HG03095 (cell line): ENCODE data around the gene KLF16.

Source experiments
- ATAC-seq: cut with Tn5 transposase; IDR thresholded peaks from one replicate; pipeline ENCODE4 v1.9.1; 2021; ENCODE audit warnings: moderate library complexity; ENCODE audit not compliant: unreplicated experiment

The KLF16 gene

GRCh38 chr19:1843646-1844394 lies 19.6 kb downstream of the KLF16 start:
- no peak for ATAC-seq

DNA sequence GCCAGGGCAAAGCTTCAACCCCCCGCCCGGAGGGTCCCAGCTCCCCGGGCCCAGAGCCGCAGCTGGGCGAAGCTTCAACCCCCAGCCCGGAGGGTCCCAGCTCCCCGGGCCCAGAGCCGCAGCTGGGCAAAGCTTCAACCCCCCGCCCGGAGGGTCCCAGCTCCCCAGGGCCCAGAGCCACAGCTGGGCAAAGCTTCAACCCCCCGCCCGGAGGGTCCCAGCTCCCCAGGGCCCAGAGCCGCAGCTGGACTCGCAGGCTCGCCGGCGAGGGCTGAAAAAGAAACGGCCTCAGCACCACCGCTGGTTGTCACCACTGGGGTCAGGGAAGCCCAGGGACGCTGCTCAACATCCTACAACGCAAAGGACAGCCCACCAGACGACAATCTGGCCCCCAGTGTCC lies 20.3 kb downstream of the KLF16 start:
- no peak for ATAC-seq

- ATAC-seq: no peak
These were observed 22.0 kb downstream of the KLF16 start for GRCh38 chr19:1841209-1841924.

DNA sequence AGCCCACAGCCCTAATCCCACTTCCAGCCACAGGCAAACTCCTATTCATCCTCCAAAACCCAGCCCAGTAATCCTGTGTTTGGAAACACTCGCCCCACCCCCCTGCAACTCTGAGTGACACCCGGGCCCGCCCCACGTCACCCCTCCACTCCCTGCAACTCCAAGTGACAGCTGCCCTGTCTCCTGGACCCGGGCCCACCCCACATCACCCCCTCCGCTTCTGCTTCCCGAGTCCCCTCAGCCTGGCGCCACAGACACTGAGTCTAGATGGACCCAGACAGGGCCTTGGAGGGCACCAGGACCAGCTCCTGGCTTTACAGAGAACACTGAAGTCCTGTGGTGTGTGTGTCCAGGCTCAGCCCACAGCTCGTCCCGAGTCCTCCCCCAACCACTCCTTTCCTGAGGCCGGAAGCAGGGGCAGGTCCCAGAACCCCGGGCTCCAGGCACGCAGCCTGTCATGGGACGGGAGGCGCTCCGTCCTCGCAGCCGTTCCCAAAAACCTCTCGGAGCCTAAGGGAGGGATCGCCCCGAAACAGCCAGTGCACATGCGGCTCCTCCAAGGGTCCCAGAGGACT lies 22.8 kb downstream of the KLF16 start:
- ATAC-seq: no peak

DNA sequence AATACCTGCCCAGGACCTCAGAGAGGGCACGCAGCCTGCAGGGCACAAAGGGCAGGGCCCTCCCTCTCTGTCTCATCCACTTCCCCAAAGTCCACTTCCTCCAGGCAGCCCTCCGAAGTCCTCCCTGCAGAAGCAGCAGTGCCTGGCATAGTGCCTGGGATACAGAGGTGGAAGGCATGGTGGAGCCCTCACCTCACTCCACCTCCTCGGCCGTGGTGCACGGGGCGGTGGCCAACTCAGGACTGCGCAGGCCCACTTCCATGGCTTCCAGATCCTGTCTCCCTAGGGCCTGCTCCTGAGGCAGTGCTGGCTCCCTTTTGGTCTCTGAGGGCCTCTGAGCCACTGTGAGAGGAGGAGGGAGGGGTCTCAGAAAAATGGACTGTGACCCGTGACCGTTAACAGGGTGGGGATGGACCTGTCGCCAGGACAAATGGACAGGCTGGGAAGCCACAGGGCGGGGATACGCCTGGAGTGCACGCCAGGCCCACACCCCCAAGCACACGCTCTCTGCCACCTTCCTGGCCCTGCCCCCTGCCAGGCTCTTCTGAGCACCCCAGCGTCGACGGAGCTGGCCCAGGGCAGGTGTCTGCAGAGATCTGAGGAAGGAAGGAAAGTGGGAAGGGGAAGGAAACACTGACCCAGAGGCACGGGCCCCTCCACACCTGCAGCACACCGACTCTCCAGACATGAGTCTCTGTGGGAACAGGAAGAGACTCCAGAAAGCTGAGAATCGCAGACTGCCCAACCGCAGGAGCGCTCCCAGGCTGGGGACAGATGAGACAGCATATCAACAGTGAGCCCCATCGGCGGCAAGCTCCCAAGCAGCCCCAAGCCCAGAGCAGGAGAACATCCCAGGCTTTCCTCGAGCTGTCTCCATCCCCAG lies 23.5 kb downstream of the KLF16 start:
- ATAC-seq: no peak

- no peak for ATAC-seq
These were observed 25.7 kb downstream of the KLF16 start for GRCh38 chr19:1837625-1838105.

DNA sequence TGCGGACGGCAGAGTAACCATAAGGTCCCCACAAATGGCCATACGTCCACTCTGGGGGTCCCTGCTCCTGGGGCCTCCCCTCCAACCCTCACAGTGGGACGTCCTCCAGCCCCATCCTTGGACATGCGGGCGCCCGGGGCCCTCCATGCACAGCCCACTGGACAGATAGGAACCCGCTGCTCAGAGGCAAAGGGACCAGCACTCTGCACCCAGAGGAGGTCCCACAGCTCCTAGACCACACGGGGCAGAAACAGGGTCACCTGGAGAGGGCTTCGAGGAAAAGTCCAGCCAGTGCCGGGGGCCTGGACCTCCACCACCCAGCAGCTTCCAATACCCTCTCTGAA lies 26.2 kb downstream of the KLF16 start:
- no peak for ATAC-seq

- no peak for ATAC-seq
These were observed 26.7 kb downstream of the KLF16 start for GRCh38 chr19:1836458-1837221.

GRCh38 chr19:1833540-1833939 lies 29.8 kb downstream of the KLF16 start:
- ATAC-seq: no peak

GRCh38 chr19:1832046-1832663 lies 31.2 kb downstream of the KLF16 start:
- no peak for ATAC-seq

DNA sequence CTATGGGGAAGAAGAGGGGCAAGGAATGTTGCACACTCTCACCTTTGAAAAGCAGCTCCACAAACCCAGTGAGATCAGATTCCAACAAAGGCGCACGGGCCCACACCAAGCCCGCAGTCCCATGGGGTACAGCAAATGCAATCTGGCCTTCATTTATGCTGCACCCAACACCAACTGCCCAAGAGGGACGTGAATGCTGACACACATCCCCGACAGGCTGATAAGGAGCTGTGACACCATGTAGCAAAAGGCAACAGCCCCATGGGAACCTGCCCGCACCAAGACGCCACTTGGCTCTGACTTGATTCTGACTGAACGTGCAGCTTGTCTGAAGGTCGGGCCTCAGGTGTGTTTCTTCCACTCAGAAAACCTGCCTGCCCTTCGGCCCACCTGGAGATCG lies 32.4 kb downstream of the KLF16 start:
- no peak for ATAC-seq

DNA sequence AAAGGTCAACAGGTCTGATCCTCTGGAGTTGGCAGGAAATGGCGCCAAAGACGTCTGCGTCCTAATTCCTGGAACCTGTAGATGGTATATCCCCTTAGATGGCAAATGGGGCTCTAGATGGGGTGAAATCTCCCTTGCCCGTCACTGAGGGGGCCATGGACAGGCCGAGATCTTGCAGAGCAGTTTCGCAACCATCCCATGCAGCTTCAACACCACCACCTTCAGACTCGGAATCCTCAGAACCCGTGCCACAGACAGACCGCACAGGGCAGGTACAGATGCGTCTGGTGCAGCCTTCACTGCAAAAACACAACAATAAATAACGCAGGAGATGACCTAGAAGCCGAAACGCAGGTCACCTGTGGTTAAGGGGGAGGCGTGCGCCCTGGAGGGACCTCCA lies 32.8 kb downstream of the KLF16 start:
- no peak for ATAC-seq

DNA sequence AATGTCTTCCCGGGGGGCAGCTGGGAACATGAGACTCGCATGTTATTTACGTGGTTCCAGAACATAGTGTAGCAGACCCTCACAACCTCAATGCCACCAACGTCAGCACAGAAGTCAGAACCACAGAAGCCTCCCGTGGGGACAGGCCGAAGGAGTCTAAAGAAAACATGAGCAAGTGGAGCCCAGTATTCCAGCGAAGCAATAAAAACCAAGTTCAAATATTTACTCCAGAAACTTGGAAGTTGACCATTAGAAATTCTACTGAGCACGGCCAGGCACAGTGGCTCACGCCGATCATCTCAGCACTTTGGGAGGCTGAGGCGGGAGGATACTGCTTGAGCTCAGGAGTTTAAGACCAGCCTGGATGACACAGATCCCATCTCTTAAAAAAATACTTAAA lies 33.4 kb downstream of the KLF16 start:
- ATAC-seq: no peak

GRCh38 chr19:1828279-1829238 lies 34.8 kb downstream of the KLF16 start:
- no peak for ATAC-seq

DNA sequence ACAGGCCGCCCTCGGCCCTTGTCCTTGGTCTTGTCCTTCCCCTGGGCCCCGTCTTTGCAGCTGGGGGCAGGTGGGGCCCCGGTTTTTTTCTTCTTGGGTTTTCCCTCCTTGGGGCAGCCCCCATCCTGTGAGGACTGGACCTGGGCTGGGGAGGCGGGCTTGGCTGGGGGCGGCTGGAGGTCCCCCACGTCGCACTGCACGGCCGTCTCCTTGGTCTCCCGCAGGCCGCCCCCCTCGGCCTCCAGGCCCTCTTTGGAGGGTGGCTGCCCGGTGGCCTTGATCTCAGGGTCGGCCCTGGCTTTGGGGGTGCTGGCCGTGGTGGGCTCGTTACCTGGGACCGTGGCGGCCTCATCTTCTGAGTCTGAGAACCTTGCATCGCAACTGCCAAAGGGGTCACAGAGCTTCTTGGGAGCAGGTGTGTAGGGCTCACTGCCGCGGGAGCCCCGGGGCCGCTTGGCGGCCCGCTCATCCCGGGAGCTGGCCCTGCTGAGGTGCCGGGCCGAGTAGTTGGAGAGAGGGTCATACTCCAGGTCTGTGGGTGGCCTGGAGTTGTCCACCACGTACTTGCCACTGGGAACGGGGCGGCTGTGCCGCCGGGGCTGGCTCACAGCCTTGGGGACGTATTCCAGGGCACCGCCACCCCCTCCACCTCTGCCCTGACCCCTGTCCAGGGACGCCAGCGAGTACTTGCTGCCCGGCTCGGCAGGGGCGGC lies 35.7 kb downstream of the KLF16 start:
- no peak for ATAC-seq

- no peak for ATAC-seq
These were observed 36.5 kb downstream of the KLF16 start for GRCh38 chr19:1826557-1827521.

- no peak for ATAC-seq
These were observed 37.3 kb downstream of the KLF16 start for GRCh38 chr19:1825909-1826556.
